Esophagus muscularis mucosa (tissue), 4 donors: ENCODE results near the gene TNRC6C. TPM values are rescaled to one million over a fixed set of nuclear protein-coding genes. Genes with fewer than 3 reads are reported as not detected.

Experiments
- DNase-seq: peaks from one replicate; pipeline ENCODE4 v3.0.0-alpha.2; 2017; ENCODE audit errors: extremely low spot score
- H3K27ac ChIP-seq, 4 donors: fragments of 200-600 bp; sonication (generic); replicated peaks in 1 of 4; 1 replicate in 3 of 4; 2 replicates in 1 of 4; pipeline ENCODE4 v1.5.1; 2016 to 2019; ENCODE audit warnings: mild to moderate bottlenecking in 1 of 4
- H3K27me3 ChIP-seq, 4 donors: fragments of 200-600 bp; sonication (generic); one replicate each; pipeline versions ENCODE4 v1.5.1 to v1.6.0; 2016 to 2019
- H3K36me3 ChIP-seq, 4 donors: fragments of 200-600 bp; sonication (generic); one replicate each; pipeline ENCODE4 v1.5.1; 2016 to 2019
- H3K4me1 ChIP-seq, 4 donors: fragments of 200-600 bp; sonication (generic); one replicate each; pipeline ENCODE4 v1.5.1; 2016 to 2019
- H3K4me3 ChIP-seq, 4 donors: fragments of 200-600 bp; sonication (generic); 1 replicate in 2 of 4; 2 replicates in 2 of 4; pipeline ENCODE4 v1.5.1; 2016 to 2019; ENCODE audit warnings: mild to moderate bottlenecking in 4 of 4, moderate library complexity in 1 of 4
- H3K9me3 ChIP-seq, 4 donors: fragments of 200-600 bp; sonication (generic); 1 replicate in 3 of 4; 2 replicates in 1 of 4; pipeline ENCODE4 v1.5.1; 2016 to 2019
- CTCF ChIP-seq, 3 experiments: fragments of 200-600 bp in 2 of 3; fragments of 450-650 bp in 1 of 3; sonication (generic) in 2 of 3; IDR thresholded peaks; one replicate each; pipeline ENCODE4 v1.5.1; 2017 to 2019; ENCODE audit warnings: antibody characterized with exemption in 3 of 3, mild to moderate bottlenecking in 2 of 3, moderate library complexity in 1 of 3
- EP300 ChIP-seq: sonication (generic); formaldehyde crosslinking; IDR thresholded peaks from one replicate; pipeline ENCODE4 v1.6.1; 2017; ENCODE audit warnings: antibody characterized with exemption
- POLR2A ChIP-seq: fragments of 450-650 bp; IDR thresholded peaks from one replicate; pipeline ENCODE4 v1.6.1; 2017; ENCODE audit warnings: antibody characterized with exemption, moderate library complexity, mild to moderate bottlenecking, low read depth
- POLR2AphosphoS5 ChIP-seq, 2 donors: sonication (generic); formaldehyde crosslinking; IDR thresholded peaks; one replicate each; pipeline ENCODE4 v1.6.1; 2017; ENCODE audit warnings: antibody characterized with exemption in 2 of 2
- WGBS: methylation state at CpG from one replicate; pipeline ENCODE4 v1.1.5; 2018; 5-methylcytosine and 5-hydroxymethylcytosine counted together
- intact Hi-C: fragments of 100-400 bp; cut with DNase I; formaldehyde crosslinking; loops from one replicate; pipeline ENCODE4 v1.15.1; 2023
- total RNA-seq, 4 donors: library from RNA; depleted of rRNA; stranded (reverse); fragments of >200 nt; gene quantifications; one replicate each; pipeline versions ENCODE4 v1.1.0 to v1.2.1, GENCODE V29; 2016

The TNRC6C gene
- total RNA-seq, 4 donors from 2014 or later: 21.4 to 31.6 (median 29.0) TPM

DNA sequence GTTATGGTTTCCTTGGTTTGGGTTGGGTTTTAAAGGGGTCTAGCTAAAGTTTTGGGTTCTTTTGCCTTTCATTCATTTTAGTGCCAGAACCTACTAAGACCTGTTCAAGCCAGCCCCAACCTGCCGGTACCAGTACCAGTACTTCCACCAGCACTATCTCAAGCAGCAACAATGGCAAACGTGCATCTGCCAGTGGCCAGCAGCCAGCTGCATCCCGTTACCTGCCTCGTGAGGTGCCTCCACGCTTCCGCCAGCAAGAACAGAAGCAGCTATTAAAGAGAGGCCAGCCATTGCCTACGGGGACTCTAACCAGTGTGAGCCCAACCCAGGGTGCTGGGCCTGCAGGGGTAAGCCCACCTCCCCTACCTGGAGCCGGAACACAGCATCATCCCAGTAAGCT lies 72.9 kb downstream of the TNRC6C start:
- Histone ChIP-seq H3K36me3 (peaks cover 7 to 33% (median 30%) of the 10 kb centered on the region in 4 donors), H3K27me3 (no peaks in the 10 kb centered on the region), H3K9me3 (no peaks in the 10 kb centered on the region), H3K4me1 (peaks cover 13 to 27% (median 22%) of the 10 kb centered on the region in 4 donors), H3K4me3 (no peak overlapping the region), H3K27ac (no peak overlapping the region)
- peak; percentile 91 for DNase-seq
- WGBS: 89% methylated on average over 7 of the region's 8 CpGs
- intact Hi-C loops: no loop called here
- TF ChIP-seq POLR2AphosphoS5 (IDR thresholded peaks at IDR 0.05): no peak
- TF ChIP-seq CTCF (IDR thresholded peaks at IDR 0.05): no peak
- no peak for TF ChIP-seq EP300
- no peak for TF ChIP-seq POLR2A

DNA sequence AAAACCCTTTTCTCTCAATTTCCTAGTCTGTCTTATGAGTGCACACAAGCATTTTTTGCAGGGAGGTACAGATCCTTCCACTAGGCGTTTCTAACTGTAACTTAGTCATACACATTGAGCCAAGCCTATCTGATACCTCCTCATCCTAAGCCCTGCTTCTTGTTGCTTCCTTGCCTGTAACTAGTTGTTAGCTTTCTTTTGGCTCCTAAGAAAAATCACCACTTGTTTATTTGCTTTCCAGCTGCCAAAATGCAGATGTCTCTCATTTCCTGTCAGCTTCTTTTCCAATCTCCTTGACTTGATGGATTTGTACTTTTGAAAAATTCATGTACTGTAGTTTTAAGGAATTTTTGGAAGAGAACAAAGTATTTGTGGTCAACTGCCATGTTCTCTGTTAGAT lies 73.7 kb downstream of the TNRC6C start:
- H3K27ac ChIP-seq: no peak overlapping the region
- 29% methylated on average over 1 of the region's 1 CpG for WGBS
- TF ChIP-seq POLR2AphosphoS5 (IDR thresholded peaks at IDR 0.05) (no peak), POLR2A (no peak), CTCF (IDR thresholded peaks at IDR 0.05) (no peak)
- no peaks in the 10 kb centered on the region for H3K9me3 ChIP-seq
- peak; percentile 31 for DNase-seq
- intact Hi-C loops: no loop called here
- no peak overlapping the region for H3K4me3 ChIP-seq
- H3K4me1 ChIP-seq: peaks cover 7 to 20% (median 15%) of the 10 kb centered on the region in 4 donors
- H3K27me3 ChIP-seq: no peaks in the 10 kb centered on the region
- peaks cover 9 to 34% (median 30%) of the 10 kb centered on the region in 4 donors for H3K36me3 ChIP-seq

GRCh38 chr17:78034429-78035091 lies 76.1 kb downstream of the TNRC6C start:
- no peak for DNase-seq
- H3K4me1 ChIP-seq: peaks cover 2 to 21% (median 17%) of the 10 kb centered on the region in 4 donors
- TF ChIP-seq POLR2AphosphoS5 (IDR thresholded peaks at IDR 0.05) (no peak), POLR2A (no peak), EP300 (no peak), CTCF (IDR thresholded peaks at IDR 0.05) (no peak)
- no peak overlapping the region for H3K4me3 ChIP-seq
- no peaks in the 10 kb centered on the region for H3K27me3 ChIP-seq
- intact Hi-C loops: no loop called here
- no peaks in the 10 kb centered on the region for H3K9me3 ChIP-seq
- no peak overlapping the region for H3K27ac ChIP-seq
- WGBS: 81% methylated on average over 9 of the region's 9 CpGs
- H3K36me3 ChIP-seq: peaks cover 14 to 44% (median 33%) of the 10 kb centered on the region in 4 donors

DNA sequence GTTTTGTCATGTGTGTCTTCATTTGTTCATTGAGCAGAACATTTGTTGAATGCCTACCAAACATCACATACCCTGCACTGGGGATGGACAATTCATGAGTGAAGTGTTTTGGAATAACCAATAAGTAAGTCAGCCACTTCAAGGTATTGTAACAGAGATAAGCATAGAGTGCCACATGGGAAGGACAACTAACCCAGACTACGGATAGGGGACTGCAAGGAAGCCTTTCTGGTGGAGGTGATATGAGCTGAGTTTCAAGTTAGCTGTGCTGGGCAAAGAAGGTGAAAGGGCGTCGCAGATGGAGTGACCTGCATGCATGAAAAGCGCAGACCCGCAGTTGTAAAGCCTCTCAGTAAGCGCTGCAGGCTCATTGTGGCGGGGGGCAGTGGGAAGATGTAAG lies 78.8 kb downstream of the TNRC6C start:
- H3K36me3 ChIP-seq: peaks cover 7 to 31% (median 23%) of the 10 kb centered on the region in 4 donors
- DNase-seq: peak; percentile 55
- no peaks in the 10 kb centered on the region for H3K27me3 ChIP-seq
- 92% methylated on average over 7 of the region's 7 CpGs for WGBS
- H3K4me1 ChIP-seq: peaks cover 10 to 45% (median 34%) of the 10 kb centered on the region in 4 donors
- TF ChIP-seq CTCF (IDR thresholded peaks at IDR 0.05) (no peak), POLR2AphosphoS5 (IDR thresholded peaks at IDR 0.05) (no peak), POLR2A (no peak), EP300 (no peak)
- intact Hi-C loops: no loop called here
- no peak overlapping the region for H3K27ac ChIP-seq
- no peak overlapping the region for H3K4me3 ChIP-seq
- no peaks in the 10 kb centered on the region for H3K9me3 ChIP-seq
